GM19463 (cell line): ENCODE measurements around the gene MDFIC2.
"Not testable (repeated sequence)": the region's sequence is repeated elsewhere in the genome, so short reads cannot be mapped to it uniquely, and the experiment has no call there.

ENCODE experiments used
- ATAC-seq: cut with Tn5 transposase; IDR thresholded peaks from one replicate; pipeline ENCODE4 v1.9.1; 2021; ENCODE audit warnings: mild to moderate bottlenecking, moderate library complexity; ENCODE audit not compliant: unreplicated experiment

MDFIC2 gene

DNA sequence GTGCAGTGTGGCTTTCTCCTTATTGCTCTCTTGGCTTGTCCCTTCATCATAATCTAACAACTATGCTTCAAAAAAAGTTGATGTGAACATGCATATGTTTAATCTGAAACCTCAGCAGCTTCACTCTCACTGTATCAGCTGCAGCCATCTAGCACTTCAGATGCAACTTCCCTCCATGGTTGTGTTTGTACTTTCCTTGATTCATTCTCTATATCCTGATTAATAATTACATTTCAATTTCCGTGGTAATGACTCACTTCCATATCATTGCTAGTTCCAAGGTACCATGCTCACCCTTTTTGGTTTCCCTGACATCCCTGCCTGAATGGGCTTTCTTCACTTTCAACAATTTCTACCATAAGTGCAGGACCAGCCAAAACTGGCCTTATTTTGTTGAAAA is 51.2 kb downstream of the MDFIC2 start:
- no peak for ATAC-seq

DNA sequence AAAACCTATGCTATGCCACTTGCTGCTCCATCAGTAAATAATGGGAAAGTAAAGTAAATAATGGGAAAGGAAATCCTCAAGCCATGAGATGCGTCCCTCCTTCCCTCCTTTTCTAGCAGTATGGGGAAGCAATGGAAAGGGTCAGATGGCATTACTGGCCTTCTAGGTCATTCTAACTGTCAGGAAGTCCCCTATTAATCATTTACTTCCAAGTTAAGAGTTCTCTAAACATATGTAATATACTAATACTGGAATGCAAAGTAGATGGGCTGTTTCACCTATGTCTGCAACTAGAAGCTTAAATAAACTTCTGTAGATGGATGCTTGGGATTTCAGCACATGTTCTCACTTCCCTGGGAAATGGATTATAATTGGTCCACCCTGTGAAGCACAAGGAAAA is 55.9 kb downstream of the MDFIC2 start:
- ATAC-seq, result peak; percentile 53

DNA sequence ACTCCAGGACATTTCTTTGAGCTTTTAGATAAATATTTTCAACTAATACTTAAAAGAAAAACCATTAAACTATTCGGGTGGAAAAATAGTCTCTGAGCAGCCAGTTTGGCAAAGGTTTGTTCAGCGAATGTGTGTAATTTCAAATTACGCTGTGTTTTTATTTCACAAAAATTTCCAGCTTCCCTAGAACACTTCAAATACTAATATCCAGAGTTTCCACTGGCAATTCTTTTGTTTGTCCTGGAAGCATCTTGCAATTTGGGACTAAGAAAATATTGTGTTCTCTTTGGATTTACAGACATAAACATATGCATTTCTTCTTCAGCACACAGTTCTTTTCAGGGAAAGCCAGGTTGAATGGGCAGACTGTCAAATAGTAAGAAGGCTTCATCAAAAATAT is 61.9 kb downstream of the MDFIC2 start:
- no peak for ATAC-seq

DNA sequence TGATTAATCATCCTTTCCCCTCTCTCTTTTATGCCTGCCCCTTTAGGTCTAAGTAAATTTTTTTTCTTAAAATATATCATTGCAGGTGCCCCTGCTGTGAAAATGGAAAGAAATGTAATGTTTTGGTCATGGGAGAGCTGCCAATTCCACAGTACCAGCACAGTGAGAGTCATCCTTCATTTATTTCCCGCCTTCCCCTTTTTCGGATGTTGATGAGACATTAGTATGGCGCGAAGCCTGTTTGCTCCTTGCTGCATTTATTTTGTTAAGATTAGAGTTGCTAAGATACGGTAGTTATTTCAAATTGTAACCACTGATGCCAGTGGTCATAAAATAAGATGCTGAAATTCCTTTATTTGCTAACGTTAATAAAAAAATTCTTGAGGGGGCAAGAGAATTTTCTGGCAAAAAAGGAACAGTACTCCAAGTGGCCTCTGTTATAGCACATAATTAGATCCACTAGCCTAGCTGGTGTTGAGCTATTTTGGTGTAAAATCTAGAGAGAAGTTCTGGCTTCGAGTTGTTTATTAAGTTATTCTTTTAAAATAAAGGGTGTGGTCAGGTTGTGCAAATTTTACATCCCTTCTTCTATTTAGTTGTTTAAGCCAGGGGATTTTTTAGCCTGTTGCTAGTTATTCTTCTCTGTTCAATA is 62.8 kb downstream of the MDFIC2 start:
- ATAC-seq, result no peak

GRCh38 chr3:70248856-70249255 is 63.6 kb downstream of the MDFIC2 start:
- no peak for ATAC-seq

DNA sequence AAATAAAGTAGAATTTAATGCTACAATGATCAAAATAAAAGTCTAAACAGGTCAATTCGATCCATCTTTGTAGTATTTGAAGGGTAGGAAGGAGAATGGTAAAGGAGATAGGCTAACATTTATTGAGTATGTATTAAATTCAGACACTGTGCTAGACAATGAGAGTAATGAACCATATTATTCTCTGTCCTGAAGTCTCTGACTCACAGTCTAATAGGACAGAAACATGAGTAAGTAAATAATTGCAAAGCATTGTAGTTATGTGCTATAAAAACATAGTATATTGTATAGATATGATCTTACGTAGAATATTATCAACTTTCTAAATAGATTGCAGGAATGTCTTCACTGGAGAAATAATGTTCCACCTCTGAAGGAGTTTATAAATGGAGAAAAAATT is 64.5 kb downstream of the MDFIC2 start:
- ATAC-seq, result no peak

- no peak for ATAC-seq
Measured at GRCh38 chr3:70245746-70246525, 66.5 kb downstream of the MDFIC2 start.

DNA sequence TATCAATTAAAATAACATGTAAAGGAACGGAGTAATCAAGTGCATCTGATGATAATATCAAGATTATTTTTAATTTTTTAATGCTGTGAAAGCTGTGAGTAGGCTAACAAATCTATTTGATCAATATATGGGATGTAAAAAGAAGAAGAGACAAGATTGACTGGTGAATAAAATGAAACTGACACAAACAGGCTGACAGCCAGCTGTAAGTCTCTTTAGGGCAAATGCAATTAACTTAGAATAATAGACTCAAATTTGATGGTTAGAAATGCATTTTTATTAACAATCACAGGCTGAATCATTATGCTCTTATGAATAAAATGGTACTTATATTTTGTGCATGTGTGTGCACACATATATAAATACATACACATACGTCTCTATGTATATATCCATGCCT is 68.0 kb downstream of the MDFIC2 start:
- no peak for ATAC-seq

GRCh38 chr3:70242297-70242882 is 70.0 kb downstream of the MDFIC2 start:
- no peak for ATAC-seq

- no peak for ATAC-seq
Measured at GRCh38 chr3:70233812-70234211, 78.6 kb downstream of the MDFIC2 start.

GRCh38 chr3:70233112-70233511 is 79.3 kb downstream of the MDFIC2 start:
- no peak for ATAC-seq

- ATAC-seq, result no peak
Measured at GRCh38 chr3:70231266-70231701, 81.2 kb downstream of the MDFIC2 start.

DNA sequence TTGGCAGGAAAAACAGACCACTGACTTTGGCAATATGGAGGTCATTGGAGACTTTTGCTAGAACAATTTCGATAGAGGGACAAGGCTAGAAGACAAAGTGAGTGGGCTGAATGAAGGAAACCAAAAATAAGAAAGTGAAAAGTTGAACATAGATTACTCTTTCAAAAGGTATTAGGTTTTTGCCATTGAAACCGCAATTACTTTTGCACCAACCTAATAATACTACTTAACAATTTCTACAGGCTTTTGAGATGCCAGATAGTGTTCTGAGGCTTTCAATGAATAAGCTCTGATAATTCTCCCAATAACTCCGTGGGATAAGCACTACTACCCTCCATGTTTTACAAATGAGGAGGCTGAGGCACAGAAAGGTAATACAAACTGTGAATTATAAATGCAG is 85.0 kb downstream of the MDFIC2 start:
- no peak for ATAC-seq

- ATAC-seq, result no peak
Measured at GRCh38 chr3:70225146-70225545, 87.3 kb downstream of the MDFIC2 start.

- ATAC-seq, result no peak
Measured at GRCh38 chr3:70224337-70224736, 88.1 kb downstream of the MDFIC2 start.

- no peak for ATAC-seq
Measured at GRCh38 chr3:70218471-70218870, 94.0 kb downstream of the MDFIC2 start.

GRCh38 chr3:70211274-70211673 is 101.2 kb downstream of the MDFIC2 start:
- not testable (repeated sequence) for ATAC-seq

DNA sequence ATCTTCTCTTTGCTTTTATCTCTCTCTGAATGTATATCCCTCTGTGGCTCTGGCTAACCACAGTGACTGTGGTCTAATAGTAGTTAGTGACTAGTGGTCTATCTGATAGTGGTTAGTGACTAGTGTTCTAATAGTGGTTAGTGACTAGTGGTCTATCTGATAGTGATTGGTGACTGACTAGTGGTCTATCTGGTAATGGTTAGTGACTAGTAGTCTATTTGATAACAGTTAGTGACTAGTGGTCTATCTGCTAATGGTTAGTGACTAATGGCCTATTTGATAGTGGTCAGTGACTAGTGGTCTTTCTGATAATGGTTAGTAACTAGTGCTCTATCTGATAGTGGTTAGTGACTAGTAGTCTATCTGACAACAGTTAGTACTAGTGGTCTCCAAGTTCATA is 110.5 kb downstream of the MDFIC2 start:
- no peak for ATAC-seq

- ATAC-seq, result no peak
Measured at GRCh38 chr3:70189884-70190473, 122.5 kb downstream of the MDFIC2 start.

DNA sequence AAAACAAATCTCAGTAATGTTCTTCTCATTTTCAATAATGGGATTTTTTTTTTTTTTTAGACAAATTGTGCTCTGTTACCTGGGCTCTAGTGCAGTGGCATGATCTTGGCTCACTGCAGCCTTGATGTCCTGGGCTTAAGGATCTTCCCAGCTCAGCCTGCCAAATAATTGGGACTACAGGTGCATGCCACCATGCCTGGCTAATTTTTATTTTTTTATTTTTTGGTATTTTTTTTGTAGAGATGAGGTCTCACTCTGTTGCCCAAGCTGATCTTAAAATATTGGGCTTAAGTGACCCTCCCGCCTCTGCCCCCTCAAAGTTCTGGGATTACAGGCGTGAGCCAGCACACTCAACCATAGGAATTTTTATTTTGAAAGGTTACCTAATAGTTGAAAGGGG is 126.2 kb downstream of the MDFIC2 start:
- ATAC-seq, result no peak

DNA sequence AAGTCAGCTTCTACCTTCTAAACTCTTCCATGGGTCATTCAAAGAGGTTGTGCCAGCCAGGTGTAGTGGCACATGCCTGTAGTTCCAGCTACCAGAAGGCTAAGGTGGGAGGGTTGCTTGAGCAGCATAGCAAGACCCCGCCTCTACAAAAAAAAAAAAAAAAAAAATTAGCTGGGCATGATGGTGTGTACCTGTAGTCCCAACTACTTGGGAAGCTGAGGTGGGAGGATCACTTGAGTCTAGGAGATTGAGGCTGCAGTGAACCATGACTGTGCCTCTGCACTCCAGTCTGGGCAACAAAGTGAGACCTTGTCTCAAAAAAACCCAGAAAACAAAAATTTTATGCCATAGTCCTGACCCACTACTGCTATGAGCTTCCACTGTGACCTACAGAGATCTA is 126.8 kb downstream of the MDFIC2 start:
- no peak for ATAC-seq
